Smooth muscle cell of the brain vasculature (primary cell): ENCODE data around the gene MBP.
"Not testable (repeated sequence)": the region's sequence is repeated elsewhere in the genome, so short reads cannot be mapped to it uniquely, and the experiment has no call there.

Source experiments
- DNase-seq: peaks from one replicate; pipeline ENCODE4 v3.0.0-alpha.2; 2012; ENCODE audit warnings: low read depth, low spot score

MBP gene

GRCh38 chr18:76973520-76974266, 158.9 kb downstream of the MBP start:
- DNase-seq = no peak

GRCh38 chr18:76972846-76973519, 159.6 kb downstream of the MBP start:
- DNase-seq = no peak

DNA sequence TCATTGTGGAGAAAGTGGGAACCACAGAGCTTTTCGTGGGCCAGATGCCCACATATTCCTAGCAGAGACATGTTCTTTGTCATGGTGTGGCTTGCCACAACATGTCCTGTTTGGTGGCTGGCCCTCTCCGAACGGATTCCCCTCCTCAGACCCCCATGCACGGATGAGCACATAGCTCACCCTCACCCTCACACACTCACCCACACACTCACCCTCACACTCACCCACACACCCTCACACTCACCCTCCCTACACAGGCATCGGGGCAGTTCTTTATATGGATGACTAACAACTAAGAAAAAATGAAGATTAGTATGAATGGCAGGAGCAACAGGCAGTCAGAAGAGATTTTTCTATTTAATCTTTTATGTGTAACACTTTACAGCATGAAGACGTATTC, 160.3 kb downstream of the MBP start:
- no peak for DNase-seq

DNA sequence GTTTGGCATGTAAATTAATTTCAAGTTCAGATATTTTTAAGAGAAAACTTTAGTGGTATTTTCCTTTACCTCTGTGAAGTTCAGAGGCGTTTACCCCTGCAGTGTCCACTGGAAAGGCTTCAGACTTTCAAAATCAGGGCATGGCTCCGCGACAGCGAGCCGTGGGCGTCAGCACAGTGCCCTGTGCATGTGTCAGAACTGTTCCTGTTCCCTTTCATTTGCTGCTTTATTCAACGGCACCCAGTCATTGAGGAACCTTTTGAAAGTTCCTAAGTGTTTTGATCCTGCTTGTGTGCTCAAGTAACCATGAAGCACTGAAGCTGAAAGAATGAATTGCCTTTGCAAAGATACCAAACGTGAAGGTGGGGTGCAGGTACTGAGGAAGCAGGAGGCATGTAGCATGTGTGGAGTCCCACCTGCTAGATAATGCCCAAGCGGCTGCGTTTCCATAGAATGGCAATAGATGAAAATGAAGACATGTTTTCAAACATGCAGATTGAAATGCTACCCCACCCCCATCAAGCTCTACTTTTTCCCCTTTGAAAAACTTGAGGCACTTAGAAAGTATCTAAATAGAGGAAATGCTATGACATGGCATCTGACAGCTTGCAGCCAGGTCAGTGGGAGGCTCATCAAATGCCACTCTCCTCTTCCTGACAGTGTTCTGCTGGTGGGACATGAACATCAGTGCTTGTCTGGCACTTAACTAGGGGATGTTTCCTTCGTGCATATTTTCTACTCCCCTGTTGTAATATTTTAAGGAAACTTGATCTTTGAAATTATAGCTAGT, 161.6 kb downstream of the MBP start:
- no peak for DNase-seq

DNA sequence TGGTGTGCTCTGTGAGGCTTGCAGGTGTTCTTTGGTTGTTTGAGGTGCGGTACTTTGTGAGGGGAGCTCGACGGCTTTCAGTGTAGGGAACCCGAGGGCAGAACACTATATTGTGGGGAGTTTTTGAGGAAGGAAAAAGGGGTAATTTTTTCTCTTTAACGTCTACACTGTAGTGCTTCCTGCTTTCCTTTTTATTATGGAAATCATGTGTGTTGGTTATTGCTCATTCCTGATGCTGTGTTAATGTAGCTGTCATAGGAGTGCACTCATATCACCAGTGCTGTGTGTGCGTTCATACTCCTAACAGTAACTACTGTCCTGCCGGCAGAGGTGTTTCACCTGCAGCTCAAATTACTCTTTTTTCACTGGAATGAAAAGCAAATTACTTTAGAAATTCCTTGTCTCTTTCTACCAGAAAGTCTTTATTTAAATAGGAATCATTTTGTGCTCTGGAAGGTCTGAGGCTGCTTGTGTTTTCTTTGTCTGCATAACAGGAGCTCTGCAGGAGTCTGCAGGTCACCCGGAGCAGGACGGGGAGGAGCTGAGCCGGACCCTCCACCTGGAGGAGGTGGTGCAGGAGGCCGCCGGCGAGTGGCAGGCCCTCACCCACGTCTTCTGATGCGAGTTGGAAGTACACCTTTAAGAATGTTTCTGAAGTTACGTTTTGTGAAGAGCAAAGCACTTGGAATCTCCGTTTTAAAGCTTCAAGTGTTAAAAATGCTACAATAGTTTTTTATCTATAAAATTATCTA, 164.7 kb downstream of the MBP start:
- DNase-seq = no peak

DNA sequence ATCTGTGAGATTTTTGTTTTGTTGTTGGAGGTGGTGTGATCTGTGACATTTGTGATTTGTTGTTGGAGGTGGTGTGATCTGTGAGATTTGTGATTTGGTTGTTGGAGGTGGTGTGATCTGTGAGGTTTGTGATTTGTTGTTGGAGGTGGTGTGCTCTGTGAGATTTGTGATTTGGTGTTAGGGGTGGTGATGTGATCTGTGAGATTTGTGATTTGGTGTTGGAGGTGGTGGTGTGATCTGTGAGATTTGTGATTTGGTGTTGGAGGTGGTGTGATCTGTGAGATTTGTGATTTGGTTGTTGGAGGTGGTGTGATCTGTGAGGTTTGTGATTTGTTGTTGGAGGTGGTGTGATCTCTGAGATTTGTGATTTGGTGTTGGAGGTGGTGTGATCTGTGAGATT, 165.3 kb downstream of the MBP start:
- not testable (repeated sequence) for DNase-seq

DNA sequence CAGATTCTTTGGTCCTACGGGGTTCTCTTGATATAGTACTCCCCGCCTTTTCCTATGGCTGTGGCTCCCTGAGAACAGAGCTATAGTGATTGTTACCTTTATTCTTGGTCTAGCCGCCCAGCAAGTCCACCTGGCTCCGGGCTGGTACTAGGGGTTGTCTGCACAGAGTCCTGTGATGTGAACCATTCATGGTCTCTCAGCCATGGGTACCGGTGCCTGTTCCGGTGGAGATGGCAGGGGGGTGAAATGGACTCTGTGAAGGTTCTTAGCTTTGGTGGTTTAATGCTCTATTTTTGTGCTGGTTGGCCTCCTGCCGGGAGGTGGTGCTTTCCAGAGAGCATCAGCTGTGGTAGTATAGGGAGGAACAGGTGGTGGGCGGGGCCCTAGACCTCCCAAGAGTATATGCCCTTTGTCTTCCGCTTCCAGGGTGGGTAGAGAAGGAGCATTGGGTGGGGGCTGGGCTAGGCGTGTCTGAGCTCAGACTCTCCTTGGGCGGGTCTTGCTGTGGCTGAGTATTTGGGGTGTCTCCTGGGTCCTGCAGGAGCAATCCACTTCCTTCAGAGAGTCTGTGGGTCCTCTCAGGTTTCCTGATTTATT, 166.9 kb downstream of the MBP start:
- not testable (repeated sequence) for DNase-seq

- no peak for DNase-seq
Measured at GRCh38 chr18:76963936-76964335, 168.6 kb downstream of the MBP start.

DNA sequence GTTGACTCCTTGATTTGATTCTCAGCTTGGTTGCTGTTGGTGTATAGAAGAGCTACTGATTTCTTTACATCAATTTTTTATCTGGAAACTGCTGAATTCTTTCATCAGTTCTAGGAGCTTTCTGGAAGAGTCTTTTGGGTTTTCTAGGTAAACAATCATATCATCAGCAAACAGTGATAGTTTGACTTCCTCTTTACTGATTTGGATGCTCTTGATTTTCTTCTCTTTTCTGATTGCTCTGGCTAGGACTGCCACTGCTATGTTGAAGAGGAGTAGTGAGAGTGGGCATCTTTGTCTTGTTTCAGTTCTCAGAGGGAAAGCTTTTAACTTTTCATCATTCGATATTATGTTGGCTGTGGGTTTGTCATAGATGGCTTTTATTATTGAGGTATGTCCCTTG, 169.7 kb downstream of the MBP start:
- no peak for DNase-seq

GRCh38 chr18:76960528-76961035, 172.0 kb downstream of the MBP start:
- no peak for DNase-seq

DNA sequence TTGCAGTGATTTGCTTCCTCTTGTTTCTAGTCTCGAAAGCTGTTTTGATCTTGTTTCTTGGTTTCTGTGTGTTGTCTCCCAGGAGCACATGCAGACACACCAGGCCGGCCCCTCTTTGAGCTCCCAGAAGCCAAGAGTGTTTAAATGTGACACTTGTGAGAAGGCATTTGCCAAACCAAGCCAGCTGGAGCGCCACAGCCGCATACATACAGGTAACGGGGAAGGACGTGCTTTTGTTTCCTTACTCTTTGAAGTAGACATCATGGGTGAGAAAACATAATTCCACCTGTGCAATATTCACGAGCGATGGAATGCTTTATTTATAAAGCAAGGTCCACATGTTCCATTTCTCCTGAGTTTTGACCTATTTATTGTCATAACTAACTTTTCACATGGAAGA, 173.0 kb downstream of the MBP start:
- no peak for DNase-seq

- DNase-seq = no peak
Measured at GRCh38 chr18:76958692-76959341, 173.8 kb downstream of the MBP start.

GRCh38 chr18:76957384-76958355, 174.9 kb downstream of the MBP start:
- DNase-seq = no peak

GRCh38 chr18:76956648-76957047, 175.9 kb downstream of the MBP start:
- DNase-seq = no peak

DNA sequence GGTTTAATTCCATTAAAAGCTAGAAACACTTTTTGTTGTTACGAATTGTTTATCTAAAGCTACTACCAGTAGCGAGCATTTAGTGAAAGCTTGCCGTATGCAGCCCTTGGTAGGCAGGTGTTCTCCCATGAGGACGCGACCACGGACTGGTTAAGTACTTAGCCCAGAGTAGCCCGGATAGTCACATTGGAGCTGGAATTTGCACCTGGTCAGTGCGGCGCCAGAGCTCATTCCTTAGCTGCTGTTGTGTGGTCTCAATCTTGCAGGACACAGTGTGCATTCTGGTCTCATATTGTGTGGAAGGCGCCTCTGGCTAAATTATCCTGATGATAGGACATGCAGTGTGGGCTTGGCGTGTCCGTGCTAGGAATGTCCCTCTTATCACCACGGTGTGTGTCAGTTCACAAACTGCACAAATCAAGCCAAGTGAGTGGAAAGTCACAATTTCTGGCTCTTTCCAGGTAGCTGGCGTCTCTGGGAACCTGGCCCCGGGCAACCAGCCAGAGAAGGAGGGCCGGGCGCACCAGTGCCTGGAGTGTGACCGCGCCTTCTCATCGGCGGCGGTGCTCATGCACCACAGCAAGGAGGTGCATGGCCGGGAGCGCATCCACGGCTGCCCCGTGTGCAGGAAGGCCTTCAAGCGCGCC, 176.9 kb downstream of the MBP start:
- DNase-seq = no peak

DNA sequence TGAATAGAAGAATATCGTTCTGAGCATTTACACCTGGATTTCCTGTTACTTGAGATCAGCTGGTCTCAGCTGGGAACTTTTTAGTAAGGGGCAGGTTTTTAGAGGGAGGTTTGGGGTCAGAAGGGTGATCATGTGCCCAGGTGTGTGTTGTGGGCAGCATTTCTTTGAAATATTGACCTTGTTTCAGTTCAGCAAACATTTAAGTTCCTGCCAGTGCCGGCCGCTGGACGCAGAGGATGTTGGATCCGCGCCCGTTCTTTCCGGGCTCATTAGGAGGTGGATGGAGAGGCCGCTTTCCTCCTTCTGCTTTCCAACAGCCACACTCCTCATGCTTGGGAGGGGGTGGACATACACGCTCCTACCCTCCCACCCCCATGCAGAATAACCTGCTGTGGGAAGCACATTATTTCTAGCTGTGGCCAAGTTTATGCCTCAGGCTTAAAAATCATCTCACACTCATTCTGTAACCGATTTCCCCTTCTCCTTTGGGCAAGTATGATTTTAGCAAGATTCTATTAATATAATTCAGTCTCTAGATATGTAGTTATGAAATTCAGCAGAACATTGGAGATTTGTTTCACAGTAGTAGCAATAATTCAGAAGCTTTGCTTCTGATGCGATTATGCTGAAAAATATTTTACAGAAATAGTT, 178.9 kb downstream of the MBP start:
- DNase-seq = no peak

- DNase-seq = no peak
Measured at GRCh38 chr18:76953156-76953555, 179.4 kb downstream of the MBP start.

DNA sequence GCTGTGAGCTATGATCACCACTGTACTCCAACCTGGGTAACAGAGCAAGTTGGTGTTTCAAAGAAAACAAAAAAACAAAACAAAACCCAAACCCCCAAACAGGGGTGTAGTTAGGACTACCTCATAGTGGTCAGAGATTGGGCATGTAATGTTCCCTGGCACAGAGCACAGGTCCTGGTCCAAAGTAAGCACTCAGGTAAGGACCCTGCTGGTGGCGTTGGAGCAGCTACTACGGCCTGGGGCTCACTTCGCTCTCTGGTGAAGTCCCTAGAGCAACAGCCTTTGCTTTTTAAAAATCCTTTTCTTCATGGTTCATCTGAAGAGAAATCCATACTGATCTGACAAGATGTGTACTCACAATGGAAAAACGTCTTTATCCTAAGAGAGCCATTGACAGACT, 179.8 kb downstream of the MBP start:
- no peak for DNase-seq
